ENCODE measurements around the gene ANKRD9. TPM values are rescaled to one million over a fixed set of nuclear protein-coding genes. Genes with fewer than 3 reads are reported as not detected.

Gene ANKRD9
- total and polyA plus RNA-seq, 10 of the 15 experiments (the other 5 are each of a cell fraction or from before 2014, with no cell fraction given), result 0.03 to 3.6 (median 0.49) TPM

- no peaks in the 10 kb centered on the region for H3K79me2 ChIP-seq (ENCODE audit: control insufficient read depth, insufficient read depth, low read length)
- no peak overlapping the region for H3K9ac ChIP-seq (ENCODE audit: control insufficient read depth, insufficient read depth, low read length)
- no peak overlapping the region for H3K4me2 ChIP-seq (ENCODE audit: control insufficient read depth, insufficient read depth)
- intact Hi-C loops (cut with micrococcal nuclease; ENCODE audit: unreplicated experiment), result no loop called here
- no peaks in the 10 kb centered on the region for H3K36me3 ChIP-seq (ENCODE audit: control insufficient read depth in 2 of 2, insufficient read depth in 2 of 2, low read length in 1 of 2)
- no peaks in the 10 kb centered on the region for H3K9me3 ChIP-seq (replicated peaks; ENCODE audit: control insufficient read depth, insufficient read depth, low read length)
- H2AFZ ChIP-seq (ENCODE audit: control insufficient read depth, low read depth, low read length), result no peak overlapping the region
- no TSS peak for BruUV-seq (replicated peaks)
- ChIA-PET RAD21 (ENCODE audit: unreplicated experiment) (no interaction called here), SMC1A (ENCODE audit: uncharacterized antibody, unreplicated experiment) (no interaction called here), CTCF (no interaction called here), POLR2A (no interaction called here)
- 0 out of 2 replicates have a peak, but pooled peaks cover 3% of the 10 kb centered on the region for H3K4me1 ChIP-seq (ENCODE audit: control insufficient read depth, insufficient read depth, low read length)
- FAIRE-seq (no peak), ATAC-seq (no peak), DNase-seq (ENCODE audit: low read depth, low spot score) (no peak)
- no peak overlapping the region for H3K4me3 ChIP-seq
- no peaks in the 10 kb centered on the region for H3K27me3 ChIP-seq (replicated peaks in 1 of 2; ENCODE audit: control insufficient read depth in 2 of 2, insufficient read depth in 2 of 2, low read length in 1 of 2)
- no peaks in the 10 kb centered on the region for H4K20me1 ChIP-seq (ENCODE audit: control insufficient read depth, insufficient read depth)
- H3K27ac ChIP-seq (ENCODE audit: control insufficient read depth, insufficient read depth), result no peak overlapping the region
- in situ Hi-C loops (cut with MboI), result no loop called here
- WGBS (ENCODE audit: insufficient coverage, insufficient replicate concordance, low lambda C conversion rate, missing lambda C conversion rate), result 47% methylated on average over 4 of the region's 4 CpGs
- TF ChIP-seq ATF2 (IDR thresholded peaks at IDR 0.05; ENCODE audit: low read length) (no peak), SIX5 (IDR thresholded peaks at IDR 0.05; ENCODE audit: low read depth, low read length, severe bottlenecking) (no peak), SKIL (IDR thresholded peaks at IDR 0.05; ENCODE audit: low read depth, poor library complexity, severe bottlenecking) (no peak), IKZF2 (IDR thresholded peaks at IDR 0.05) (no peak), NFIC (IDR thresholded peaks at IDR 0.05; ENCODE audit: low read depth, low read length) (no peak), NKRF (conservative IDR thresholded peaks at IDR 0.05) (no peak), CUX1 (IDR thresholded peaks at IDR 0.05; ENCODE audit: insufficient replicate concordance, low read depth, low read length) (no peak), NR2C2 (IDR thresholded peaks at IDR 0.05; ENCODE audit: borderline replicate concordance, control insufficient read depth, insufficient read length, low read depth) (no peak), GATAD2B (conservative IDR thresholded peaks at IDR 0.05; ENCODE audit: low read depth) (no peak), BCLAF1 (IDR thresholded peaks at IDR 0.05) (no peak)
Observed at GRCh38 chr14:102558556-102558955, 49.0 kb upstream of the ANKRD9 start.

Measured in GM12878 (cell line).